ENCODE data around the gene EIF3K. TPM values are rescaled to one million over a fixed set of nuclear protein-coding genes. Genes with fewer than 3 reads are reported as not detected.

EIF3K gene
- total and polyA plus RNA-seq, 7 donors, result 469 to 803 (median 573) TPM

- Histone ChIP-seq H3K4me1 (peaks cover 0 to 98% (median 96%) of the 10 kb centered on the region in 4 donors), H3K27me3 (no peaks in the 10 kb centered on the region), H3K36me3 (no peaks in the 10 kb centered on the region), H3K9me3 (no peaks in the 10 kb centered on the region), H3K27ac (peak overlapping the region; percentile 96 to 100 (median 98)), H3K4me3 (no peak overlapping the region)
- intact Hi-C loops (cut with DNase I), result loop anchor here (10.0 kb wide), 1 partner anchor 750 kb away; the partner anchor contains the start of gene ZFP36
- WGBS, 2 donors, result 33 to 49% methylated on average over 5 of the region's 5 CpGs
- TF ChIP-seq POLR2A (IDR thresholded peaks at IDR 0.05) (no peak), POLR2AphosphoS5 (IDR thresholded peaks at IDR 0.05) (peak in 1 of 4 donors; percentile 13)
- DNase-seq, result no peak
These were observed 36.3 kb downstream of the EIF3K start for GRCh38 chr19:38655148-38655824.

- H3K4me1 ChIP-seq, result peaks cover 0 to 98% (median 96%) of the 10 kb centered on the region in 4 donors
- no peaks in the 10 kb centered on the region for H3K9me3 ChIP-seq
- H3K36me3 ChIP-seq, result no peaks in the 10 kb centered on the region
- intact Hi-C loops (cut with DNase I), result loop anchor here (10.0 kb wide), 1 partner anchor 748 kb away; the partner anchor contains the start of gene ZFP36
- no peaks in the 10 kb centered on the region for H3K27me3 ChIP-seq
- H3K4me3 ChIP-seq, result no peak overlapping the region
- DNase-seq, result no peak
- TF ChIP-seq CTCF (IDR thresholded peaks at IDR 0.05), result no peak
- TF ChIP-seq EP300 (IDR thresholded peaks at IDR 0.05), result no peak
- TF ChIP-seq POLR2AphosphoS5 (IDR thresholded peaks at IDR 0.05), result peak in 2 of 4 donors; percentile 11 to 20
- no peak for TF ChIP-seq POLR2A (IDR thresholded peaks at IDR 0.05)
- WGBS, 2 donors, result 67 to 77% methylated on average over 7 of the region's 7 CpGs
- peak overlapping the region; percentile 96 to 100 (median 98) for H3K27ac ChIP-seq
These were observed 37.4 kb downstream of the EIF3K start for GRCh38 chr19:38656171-38656981.

- Histone ChIP-seq H3K36me3 (no peaks in the 10 kb centered on the region), H3K27me3 (no peaks in the 10 kb centered on the region), H3K4me3 (no peak overlapping the region), H3K4me1 (peaks cover 0 to 96% (median 96%) of the 10 kb centered on the region in 4 donors), H3K27ac (peak overlapping the region; percentile 96 to 100 (median 98)), H3K9me3 (no peaks in the 10 kb centered on the region)
- 55 to 65% methylated on average over 8 of the region's 8 CpGs for WGBS, 2 donors
- DNase-seq, result no peak
- intact Hi-C loops (cut with DNase I), result loop anchor here (10.0 kb wide), 1 partner anchor 747 kb away; the partner anchor contains the start of gene ZFP36
- TF ChIP-seq POLR2AphosphoS5 (IDR thresholded peaks at IDR 0.05) (no peak), CTCF (IDR thresholded peaks at IDR 0.05) (no peak)
These were observed 38.7 kb downstream of the EIF3K start for GRCh38 chr19:38657633-38658222.

- H3K9me3 ChIP-seq, result no peaks in the 10 kb centered on the region
- H3K27ac ChIP-seq, result peak overlapping the region; percentile 96 to 100 (median 98)
- TF ChIP-seq POLR2A (IDR thresholded peaks at IDR 0.05) (no peak), POLR2AphosphoS5 (IDR thresholded peaks at IDR 0.05) (peak; percentile 62 to 88 (median 86)), EP300 (IDR thresholded peaks at IDR 0.05) (peak in 3 of 4 donors; percentile 32 to 90 (median 47))
- H3K4me1 ChIP-seq, result peaks cover 0 to 96% (median 96%) of the 10 kb centered on the region in 4 donors
- no peaks in the 10 kb centered on the region for H3K36me3 ChIP-seq
- DNase-seq, result peak; percentile 81
- H3K27me3 ChIP-seq, result no peaks in the 10 kb centered on the region
- H3K4me3 ChIP-seq, result peak overlapping the region in 1 of 4 donors; percentile 11
- 14 to 56% methylated on average over 15 of the region's 15 CpGs for WGBS, 2 donors
- intact Hi-C loops (cut with DNase I), result loop anchor here (10.0 kb wide), 1 partner anchor 746 kb away; the partner anchor contains the start of gene ZFP36
These were observed 39.7 kb downstream of the EIF3K start for GRCh38 chr19:38658462-38659306.

- intact Hi-C loops (cut with DNase I), result no loop called here
- H3K36me3 ChIP-seq, result no peaks in the 10 kb centered on the region
- no peak for TF ChIP-seq CTCF (IDR thresholded peaks at IDR 0.05)
- TF ChIP-seq EP300 (IDR thresholded peaks at IDR 0.05), result no peak
- TF ChIP-seq POLR2A (IDR thresholded peaks at IDR 0.05), result no peak
- no peak for TF ChIP-seq POLR2AphosphoS5 (IDR thresholded peaks at IDR 0.05)
- no peak overlapping the region for H3K4me3 ChIP-seq
- WGBS, 2 donors, result 27 to 72% methylated on average over 9 of the region's 9 CpGs
- peak overlapping the region; percentile 96 to 100 (median 98) for H3K27ac ChIP-seq
- H3K27me3 ChIP-seq, result no peaks in the 10 kb centered on the region
- no peaks in the 10 kb centered on the region for H3K9me3 ChIP-seq
- DNase-seq, result no peak
- H3K4me1 ChIP-seq, result peaks cover 0 to 96% (median 96%) of the 10 kb centered on the region in 4 donors
These were observed 41.7 kb downstream of the EIF3K start for GRCh38 chr19:38660724-38661123.

All from sigmoid colon (tissue), 7 donors.